ENCODE results near the gene RICTOR.

RICTOR gene

GRCh38 chr5:38944282-38944681 lies 129.9 kb downstream of the RICTOR start:
- Histone ChIP-seq H3K36me3 (ENCODE audit: control insufficient read depth, low read depth, low read length) (peaks cover 42% of the 10 kb centered on the region), H3K27ac (ENCODE audit: low read length) (no peak overlapping the region), H3K9me3 (ENCODE audit: control insufficient read depth, low read depth, low read length) (no peaks in the 10 kb centered on the region), H3K9ac (ENCODE audit: low read length) (no peak overlapping the region), H3K4me3 (ENCODE audit: low read length) (no peak overlapping the region), H3K4me1 (ENCODE audit: control insufficient read depth, low read depth, low read length) (no peaks in the 10 kb centered on the region), H3K27me3 (ENCODE audit: control insufficient read depth, insufficient read depth, low read length) (no peaks in the 10 kb centered on the region)

GRCh38 chr5:38941912-38942311 lies 132.3 kb downstream of the RICTOR start:
- Histone ChIP-seq H3K36me3 (ENCODE audit: control insufficient read depth, low read depth, low read length) (peaks cover 33% of the 10 kb centered on the region), H3K9ac (ENCODE audit: low read length) (no peak overlapping the region), H3K27ac (ENCODE audit: low read length) (no peak overlapping the region), H3K9me3 (ENCODE audit: control insufficient read depth, low read depth, low read length) (no peaks in the 10 kb centered on the region), H3K4me3 (ENCODE audit: low read length) (no peak overlapping the region), H3K27me3 (ENCODE audit: control insufficient read depth, insufficient read depth, low read length) (no peaks in the 10 kb centered on the region), H3K4me1 (ENCODE audit: control insufficient read depth, low read depth, low read length) (no peaks in the 10 kb centered on the region)

GRCh38 chr5:38940230-38940858 lies 133.9 kb downstream of the RICTOR start:
- Histone ChIP-seq H3K27ac (ENCODE audit: low read length) (no peak overlapping the region), H3K4me3 (ENCODE audit: low read length) (no peak overlapping the region), H3K9ac (ENCODE audit: low read length) (no peak overlapping the region), H3K4me1 (ENCODE audit: control insufficient read depth, low read depth, low read length) (no peaks in the 10 kb centered on the region), H3K27me3 (ENCODE audit: control insufficient read depth, insufficient read depth, low read length) (no peaks in the 10 kb centered on the region), H3K9me3 (ENCODE audit: control insufficient read depth, low read depth, low read length) (no peaks in the 10 kb centered on the region), H3K36me3 (ENCODE audit: control insufficient read depth, low read depth, low read length) (peaks cover 27% of the 10 kb centered on the region)

- Histone ChIP-seq H3K36me3 (ENCODE audit: control insufficient read depth, low read depth, low read length) (peaks cover 15% of the 10 kb centered on the region), H3K4me1 (ENCODE audit: control insufficient read depth, low read depth, low read length) (no peaks in the 10 kb centered on the region), H3K9ac (ENCODE audit: low read length) (no peak overlapping the region), H3K4me3 (ENCODE audit: low read length) (no peak overlapping the region), H3K27ac (ENCODE audit: low read length) (no peak overlapping the region), H3K9me3 (ENCODE audit: control insufficient read depth, low read depth, low read length) (no peaks in the 10 kb centered on the region), H3K27me3 (ENCODE audit: control insufficient read depth, insufficient read depth, low read length) (no peaks in the 10 kb centered on the region)
Observed at GRCh38 chr5:38938973-38939372, 135.2 kb downstream of the RICTOR start.

GRCh38 chr5:38938424-38938823 lies 135.8 kb downstream of the RICTOR start:
- H3K4me3 ChIP-seq (ENCODE audit: low read length): no peak overlapping the region
- H3K36me3 ChIP-seq (ENCODE audit: control insufficient read depth, low read depth, low read length): peaks cover 15% of the 10 kb centered on the region
- no peaks in the 10 kb centered on the region for H3K4me1 ChIP-seq (ENCODE audit: control insufficient read depth, low read depth, low read length)
- H3K27me3 ChIP-seq (ENCODE audit: control insufficient read depth, insufficient read depth, low read length): no peaks in the 10 kb centered on the region
- H3K9ac ChIP-seq (ENCODE audit: low read length): no peak overlapping the region
- no peaks in the 10 kb centered on the region for H3K9me3 ChIP-seq (ENCODE audit: control insufficient read depth, low read depth, low read length)
- H3K27ac ChIP-seq (ENCODE audit: low read length): no peak overlapping the region

GRCh38 chr5:38936269-38936668 lies 137.9 kb downstream of the RICTOR start:
- Histone ChIP-seq H3K9ac (ENCODE audit: low read length) (no peak overlapping the region), H3K36me3 (ENCODE audit: control insufficient read depth, low read depth, low read length) (peaks cover 3% of the 10 kb centered on the region), H3K4me3 (ENCODE audit: low read length) (no peak overlapping the region), H3K27me3 (ENCODE audit: control insufficient read depth, insufficient read depth, low read length) (no peaks in the 10 kb centered on the region), H3K4me1 (ENCODE audit: control insufficient read depth, low read depth, low read length) (no peaks in the 10 kb centered on the region), H3K9me3 (ENCODE audit: control insufficient read depth, low read depth, low read length) (no peaks in the 10 kb centered on the region), H3K27ac (ENCODE audit: low read length) (no peak overlapping the region)

GRCh38 chr5:38935437-38935836 lies 138.8 kb downstream of the RICTOR start:
- Histone ChIP-seq H3K9ac (ENCODE audit: low read length) (no peak overlapping the region), H3K27ac (ENCODE audit: low read length) (no peak overlapping the region), H3K27me3 (ENCODE audit: control insufficient read depth, insufficient read depth, low read length) (no peaks in the 10 kb centered on the region), H3K9me3 (ENCODE audit: control insufficient read depth, low read depth, low read length) (no peaks in the 10 kb centered on the region), H3K4me1 (ENCODE audit: control insufficient read depth, low read depth, low read length) (no peaks in the 10 kb centered on the region), H3K36me3 (ENCODE audit: control insufficient read depth, low read depth, low read length) (peaks cover 3% of the 10 kb centered on the region), H3K4me3 (ENCODE audit: low read length) (no peak overlapping the region)

- no peaks in the 10 kb centered on the region for H3K4me1 ChIP-seq (ENCODE audit: control insufficient read depth, low read depth, low read length)
- no peaks in the 10 kb centered on the region for H3K9me3 ChIP-seq (ENCODE audit: control insufficient read depth, low read depth, low read length)
- no peak overlapping the region for H3K9ac ChIP-seq (ENCODE audit: low read length)
- H3K27me3 ChIP-seq (ENCODE audit: control insufficient read depth, insufficient read depth, low read length): no peaks in the 10 kb centered on the region
- H3K4me3 ChIP-seq (ENCODE audit: low read length): no peak overlapping the region
- H3K27ac ChIP-seq (ENCODE audit: low read length): no peak overlapping the region
- no peaks in the 10 kb centered on the region for H3K36me3 ChIP-seq (ENCODE audit: control insufficient read depth, low read depth, low read length)
Observed at GRCh38 chr5:38932854-38933408, 141.3 kb downstream of the RICTOR start.

- no peaks in the 10 kb centered on the region for H3K27me3 ChIP-seq (ENCODE audit: control insufficient read depth, insufficient read depth, low read length)
- no peak overlapping the region for H3K4me3 ChIP-seq (ENCODE audit: low read length)
- no peaks in the 10 kb centered on the region for H3K36me3 ChIP-seq (ENCODE audit: control insufficient read depth, low read depth, low read length)
- H3K27ac ChIP-seq (ENCODE audit: low read length): no peak overlapping the region
- H3K4me1 ChIP-seq (ENCODE audit: control insufficient read depth, low read depth, low read length): no peaks in the 10 kb centered on the region
- no peaks in the 10 kb centered on the region for H3K9me3 ChIP-seq (ENCODE audit: control insufficient read depth, low read depth, low read length)
- H3K9ac ChIP-seq (ENCODE audit: low read length): no peak overlapping the region
Observed at GRCh38 chr5:38931731-38932130, 142.5 kb downstream of the RICTOR start.

GRCh38 chr5:38929838-38930237 lies 144.4 kb downstream of the RICTOR start:
- no peaks in the 10 kb centered on the region for H3K4me1 ChIP-seq (ENCODE audit: control insufficient read depth, low read depth, low read length)
- no peaks in the 10 kb centered on the region for H3K9me3 ChIP-seq (ENCODE audit: control insufficient read depth, low read depth, low read length)
- H3K9ac ChIP-seq (ENCODE audit: low read length): no peak overlapping the region
- no peaks in the 10 kb centered on the region for H3K36me3 ChIP-seq (ENCODE audit: control insufficient read depth, low read depth, low read length)
- no peak overlapping the region for H3K27ac ChIP-seq (ENCODE audit: low read length)
- H3K4me3 ChIP-seq (ENCODE audit: low read length): no peak overlapping the region
- H3K27me3 ChIP-seq (ENCODE audit: control insufficient read depth, insufficient read depth, low read length): no peaks in the 10 kb centered on the region

- Histone ChIP-seq H3K27ac (ENCODE audit: low read length) (no peak overlapping the region), H3K27me3 (ENCODE audit: control insufficient read depth, insufficient read depth, low read length) (no peaks in the 10 kb centered on the region), H3K9me3 (ENCODE audit: control insufficient read depth, low read depth, low read length) (no peaks in the 10 kb centered on the region), H3K36me3 (ENCODE audit: control insufficient read depth, low read depth, low read length) (no peaks in the 10 kb centered on the region), H3K4me1 (ENCODE audit: control insufficient read depth, low read depth, low read length) (no peaks in the 10 kb centered on the region), H3K9ac (ENCODE audit: low read length) (no peak overlapping the region), H3K4me3 (ENCODE audit: low read length) (no peak overlapping the region)
Observed at GRCh38 chr5:38927470-38927869, 146.7 kb downstream of the RICTOR start.

GRCh38 chr5:38926121-38926520 lies 148.1 kb downstream of the RICTOR start:
- Histone ChIP-seq H3K36me3 (ENCODE audit: control insufficient read depth, low read depth, low read length) (no peaks in the 10 kb centered on the region), H3K4me1 (ENCODE audit: control insufficient read depth, low read depth, low read length) (no peaks in the 10 kb centered on the region), H3K4me3 (ENCODE audit: low read length) (no peak overlapping the region), H3K9me3 (ENCODE audit: control insufficient read depth, low read depth, low read length) (no peaks in the 10 kb centered on the region), H3K9ac (ENCODE audit: low read length) (no peak overlapping the region), H3K27me3 (ENCODE audit: control insufficient read depth, insufficient read depth, low read length) (no peaks in the 10 kb centered on the region), H3K27ac (ENCODE audit: low read length) (no peak overlapping the region)

All from iPS-18a (cell line).